ENCODE data around the gene ZNF133.
A peak's percentile ranks its signal among the peaks of the same experiment; 100 is the strongest.
"Not testable (repeated sequence)": the region's sequence is repeated elsewhere in the genome, so short reads cannot be mapped to it uniquely, and the experiment has no call there.

ZNF133 gene

GRCh38 chr20:18287915-18288748 lies at the start of gene ZNF133:
Gene ZNF133 (plus strand): TSS chr20:18288527. CDS start chr20:18305687, 17,160 bp downstream.
- DNase-seq (ENCODE audit: low spot score), result peak; percentile 89
- peak; percentile 14 for TF ChIP-seq CTCF (IDR thresholded peaks at IDR 0.05; ENCODE audit: extremely low read depth, insufficient read depth, missing control alignments)
- in situ Hi-C loops (cut with MboI; ENCODE audit: low pct_unique_long_range_greater_than_20kb, low sequenced_read_pairs, unreplicated experiment), result loop anchor here (25.0 kb wide), 1 partner anchor 776 kb away; no protein-coding TSS in a partner anchor

GRCh38 chr20:18240997-18241396 lies 47.3 kb upstream of the ZNF133 start:
- in situ Hi-C loops (cut with MboI; ENCODE audit: low pct_unique_long_range_greater_than_20kb, low sequenced_read_pairs, unreplicated experiment), result no loop called here
- no peak for TF ChIP-seq CTCF (IDR thresholded peaks at IDR 0.05; ENCODE audit: extremely low read depth, insufficient read depth, missing control alignments)
- DNase-seq (ENCODE audit: low spot score), result no peak

GRCh38 chr20:18243802-18244201 lies 44.5 kb upstream of the ZNF133 start:
- no peak for DNase-seq (ENCODE audit: low spot score)
- in situ Hi-C loops (cut with MboI; ENCODE audit: low pct_unique_long_range_greater_than_20kb, low sequenced_read_pairs, unreplicated experiment), result no loop called here
- TF ChIP-seq CTCF (IDR thresholded peaks at IDR 0.05; ENCODE audit: extremely low read depth, insufficient read depth, missing control alignments), result no peak

GRCh38 chr20:18248545-18248944 lies 39.8 kb upstream of the ZNF133 start:
- DNase-seq (ENCODE audit: low spot score); in situ Hi-C loops (cut with MboI; ENCODE audit: low pct_unique_long_range_greater_than_20kb, low sequenced_read_pairs, unreplicated experiment): not testable (repeated sequence)

- in situ Hi-C loops (cut with MboI; ENCODE audit: low pct_unique_long_range_greater_than_20kb, low sequenced_read_pairs, unreplicated experiment), result no loop called here
- no peak for DNase-seq (ENCODE audit: low spot score)
- TF ChIP-seq CTCF (IDR thresholded peaks at IDR 0.05; ENCODE audit: extremely low read depth, insufficient read depth, missing control alignments), result no peak
Measured at GRCh38 chr20:18250217-18250616, 38.1 kb upstream of the ZNF133 start.

GRCh38 chr20:18252597-18253451 lies 35.5 kb upstream of the ZNF133 start:
- DNase-seq (ENCODE audit: low spot score), result no peak
- no peak for TF ChIP-seq CTCF (IDR thresholded peaks at IDR 0.05; ENCODE audit: extremely low read depth, insufficient read depth, missing control alignments)
- in situ Hi-C loops (cut with MboI; ENCODE audit: low pct_unique_long_range_greater_than_20kb, low sequenced_read_pairs, unreplicated experiment), result no loop called here

GRCh38 chr20:18254615-18255014 lies 33.7 kb upstream of the ZNF133 start:
- in situ Hi-C loops (cut with MboI; ENCODE audit: low pct_unique_long_range_greater_than_20kb, low sequenced_read_pairs, unreplicated experiment), result no loop called here
- TF ChIP-seq CTCF (IDR thresholded peaks at IDR 0.05; ENCODE audit: extremely low read depth, insufficient read depth, missing control alignments), result no peak
- no peak for DNase-seq (ENCODE audit: low spot score)
